Measurements from ENCODE around the gene NCOA1. TPM values are rescaled to one million over a fixed set of nuclear protein-coding genes. Genes with fewer than 3 reads are reported as not detected.
"Not testable (repeated sequence)": the region's sequence is repeated elsewhere in the genome, so short reads cannot be mapped to it uniquely, and the experiment has no call there.

Gene NCOA1
- total and polyA plus RNA-seq, 7 experiments from 2014 or later, result 13.2 to 72.8 (median 43.0) TPM

DNA sequence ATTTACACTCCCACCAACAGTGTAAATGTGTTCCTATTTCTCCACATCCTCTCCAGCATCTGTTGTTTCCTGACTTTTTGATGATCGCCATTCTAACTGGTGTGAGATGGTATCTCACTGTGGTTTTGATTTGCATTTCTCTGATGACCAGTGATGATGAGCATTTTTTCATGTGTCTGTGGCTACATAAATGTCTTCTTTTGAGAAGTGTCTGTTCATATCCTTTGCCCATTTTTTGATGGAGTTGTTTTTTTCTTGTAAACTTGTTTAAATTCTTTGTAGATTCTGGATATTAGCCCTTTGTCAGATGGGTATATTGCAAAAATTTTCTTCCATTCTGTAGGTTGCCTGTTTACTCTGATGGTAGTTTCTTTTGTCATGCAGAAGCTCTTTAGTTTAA is 41.0 kb downstream of the NCOA1 start:
- POLR2A ChIA-PET, result not testable (repeated sequence)
- peaks cover 0 to 65% (median 39%) of the 10 kb centered on the region in 7 donors for H3K4me1 Mint-ChIP-seq

DNA sequence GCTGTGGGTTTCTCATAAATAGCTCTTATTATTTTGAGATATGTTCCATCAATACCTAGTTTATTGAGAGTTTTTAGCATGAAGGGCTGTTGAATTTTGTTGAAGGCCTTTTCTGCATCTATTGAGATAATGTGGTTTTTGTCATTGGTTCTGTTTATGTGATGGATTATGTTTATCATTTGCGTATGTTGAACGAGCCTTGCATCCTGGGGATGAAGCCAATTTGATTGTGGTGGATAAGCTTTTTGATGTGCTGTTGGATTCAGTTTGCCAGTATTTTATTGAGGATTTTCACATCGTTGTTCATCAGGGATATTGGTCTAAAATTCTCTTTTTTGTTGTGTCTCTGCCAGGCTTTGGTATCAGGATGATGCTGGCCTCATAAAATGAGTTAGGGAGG is 42.5 kb downstream of the NCOA1 start:
- peak overlapping the region in 1 of 10 donors; percentile 4 for H3K4me3 Mint-ChIP-seq
- H3K4me1 ChIP-seq (ENCODE audit: control insufficient read depth in 2 of 2, insufficient read depth in 2 of 2, low read length in 2 of 2); DNase-seq; H3K4me3 ChIP-seq (ENCODE audit: low read length); H3K27me3 Mint-ChIP-seq; POLR2A ChIA-PET; intact Hi-C loops (cut with micrococcal nuclease); ATAC-seq; H3K27ac Mint-ChIP-seq; H3K9me3 ChIP-seq (ENCODE audit: control insufficient read depth in 2 of 3, low read length in 3 of 3); H3K36me3 ChIP-seq (ENCODE audit: control insufficient read depth in 2 of 3, insufficient read depth in 3 of 3, low read length in 3 of 3); H3K27me3 ChIP-seq (ENCODE audit: control insufficient read depth in 2 of 2, insufficient read depth in 2 of 2, low read length in 2 of 2); H3K27ac ChIP-seq (ENCODE audit: low read depth, low read length); CTCF ChIA-PET: not testable (repeated sequence)
- peaks cover 0 to 64% (median 39%) of the 10 kb centered on the region in 7 donors for H3K4me1 Mint-ChIP-seq
- peaks cover 4 to 75% (median 36%) of the 10 kb centered on the region in 11 donors for H3K9me3 Mint-ChIP-seq
- peaks cover 13 to 52% (median 39%) of the 10 kb centered on the region in 5 donors for H3K36me3 Mint-ChIP-seq

More for the DNA sequence above, 41.0 kb downstream of the NCOA1 start:
- peaks cover 13 to 54% (median 44%) of the 10 kb centered on the region in 5 donors for H3K36me3 Mint-ChIP-seq
- H3K4me3 ChIP-seq (ENCODE audit: low read length); CTCF ChIA-PET; ATAC-seq; H3K9me3 ChIP-seq (ENCODE audit: control insufficient read depth in 2 of 3, low read length in 3 of 3); H3K4me1 ChIP-seq (ENCODE audit: control insufficient read depth in 2 of 2, insufficient read depth in 2 of 2, low read length in 2 of 2); H3K36me3 ChIP-seq (ENCODE audit: control insufficient read depth in 2 of 3, insufficient read depth in 3 of 3, low read length in 3 of 3); H3K27me3 ChIP-seq (ENCODE audit: control insufficient read depth in 2 of 2, insufficient read depth in 2 of 2, low read length in 2 of 2); intact Hi-C loops (cut with micrococcal nuclease); H3K27ac ChIP-seq (ENCODE audit: low read depth, low read length); DNase-seq; H3K27me3 Mint-ChIP-seq; H3K27ac Mint-ChIP-seq: not testable (repeated sequence)
- H3K4me3 Mint-ChIP-seq, result peak overlapping the region in 1 of 10 donors; percentile 23
- H3K9me3 Mint-ChIP-seq, result peaks cover 4 to 85% (median 36%) of the 10 kb centered on the region in 11 donors

DNA sequence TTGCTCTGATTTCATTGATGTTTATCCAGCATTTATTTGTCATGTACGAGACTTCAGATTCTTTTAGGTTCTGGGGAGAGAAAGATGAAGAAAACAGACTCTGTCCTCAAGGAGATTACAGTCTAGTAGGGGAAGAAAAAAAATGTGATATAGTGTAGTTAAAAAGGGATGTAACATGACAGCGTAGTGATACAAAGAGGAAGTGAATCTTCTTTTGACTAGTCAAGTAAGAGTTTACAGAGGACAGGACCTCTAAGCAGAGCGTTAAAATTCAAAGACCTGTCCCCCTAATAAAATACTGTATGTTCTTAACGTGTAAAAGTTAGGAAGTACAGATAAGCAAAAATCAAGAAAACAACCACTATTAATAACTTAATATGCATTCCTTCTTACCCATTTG is 47.7 kb downstream of the NCOA1 start:
- H3K9me3 Mint-ChIP-seq, result peaks cover 6 to 74% (median 30%) of the 10 kb centered on the region in 11 donors

DNA sequence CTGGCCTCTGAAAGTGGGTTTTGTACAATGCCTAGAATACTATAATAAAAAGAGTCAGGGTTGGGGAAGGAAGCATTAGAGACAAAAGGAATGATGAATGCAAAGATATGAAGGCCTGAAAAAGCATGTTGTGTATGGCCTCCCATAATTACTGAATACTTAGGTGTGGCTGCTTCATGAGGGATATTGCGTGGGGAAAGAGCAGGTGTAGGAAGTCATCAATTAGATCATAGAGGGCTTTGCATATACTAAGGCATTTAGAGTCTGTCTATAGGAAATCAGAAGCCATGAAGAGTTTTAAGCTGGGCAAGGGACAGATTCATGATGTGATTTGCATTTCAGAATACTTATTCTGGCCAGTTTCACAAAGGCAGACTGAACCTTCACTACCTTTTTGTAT is 48.2 kb downstream of the NCOA1 start:
- ChIA-PET POLR2A (no interaction called here), CTCF (no interaction called here)
- Histone ChIP-seq H3K4me3 (ENCODE audit: low read length) (no peak overlapping the region), H3K27ac (ENCODE audit: low read depth, low read length) (no peak overlapping the region), H3K9me3 (ENCODE audit: control insufficient read depth in 2 of 3, low read length in 3 of 3) (no peaks in the 10 kb centered on the region), H3K27me3 (ENCODE audit: control insufficient read depth in 2 of 2, insufficient read depth in 2 of 2, low read length in 2 of 2) (no peaks in the 10 kb centered on the region), H3K4me1 (ENCODE audit: control insufficient read depth in 2 of 2, insufficient read depth in 2 of 2, low read length in 2 of 2) (no peaks in the 10 kb centered on the region), H3K36me3 (ENCODE audit: control insufficient read depth in 2 of 3, insufficient read depth in 3 of 3, low read length in 3 of 3) (peaks cover 0 to 4% (median 0%) of the 10 kb centered on the region in 3 experiments)
- peaks cover 11 to 76% (median 35%) of the 10 kb centered on the region in 11 donors for H3K9me3 Mint-ChIP-seq
- H3K4me1 Mint-ChIP-seq, result peaks cover 7 to 69% (median 55%) of the 10 kb centered on the region in 7 donors
- no peak for ATAC-seq
- H3K27ac Mint-ChIP-seq, result no peak overlapping the region
- no peak overlapping the region for H3K4me3 Mint-ChIP-seq
- intact Hi-C loops (cut with micrococcal nuclease), result no loop called here
- no peaks in the 10 kb centered on the region for H3K27me3 Mint-ChIP-seq
- DNase-seq, result no peak
- peaks cover 26 to 73% (median 64%) of the 10 kb centered on the region in 5 donors for H3K36me3 Mint-ChIP-seq

More for the DNA sequence above, 47.7 kb downstream of the NCOA1 start:
- Mint-ChIP-seq H3K27ac (no peak overlapping the region), H3K4me1 (peaks cover 2 to 66% (median 51%) of the 10 kb centered on the region in 7 donors), H3K4me3 (no peak overlapping the region), H3K27me3 (no peaks in the 10 kb centered on the region), H3K36me3 (peaks cover 22 to 71% (median 59%) of the 10 kb centered on the region in 5 donors)
- Histone ChIP-seq H3K27ac (ENCODE audit: low read depth, low read length) (no peak overlapping the region), H3K4me1 (ENCODE audit: control insufficient read depth in 2 of 2, insufficient read depth in 2 of 2, low read length in 2 of 2) (no peaks in the 10 kb centered on the region), H3K27me3 (ENCODE audit: control insufficient read depth in 2 of 2, insufficient read depth in 2 of 2, low read length in 2 of 2) (no peaks in the 10 kb centered on the region), H3K4me3 (ENCODE audit: low read length) (no peak overlapping the region), H3K36me3 (ENCODE audit: control insufficient read depth in 2 of 3, insufficient read depth in 3 of 3, low read length in 3 of 3) (peaks cover 0 to 4% (median 0%) of the 10 kb centered on the region in 3 experiments), H3K9me3 (ENCODE audit: control insufficient read depth in 2 of 3, low read length in 3 of 3) (no peaks in the 10 kb centered on the region)
- POLR2A ChIA-PET, result no interaction called here
- CTCF ChIA-PET, result no interaction called here
- DNase-seq, result no peak
- no peak for ATAC-seq
- intact Hi-C loops (cut with micrococcal nuclease), result no loop called here

DNA sequence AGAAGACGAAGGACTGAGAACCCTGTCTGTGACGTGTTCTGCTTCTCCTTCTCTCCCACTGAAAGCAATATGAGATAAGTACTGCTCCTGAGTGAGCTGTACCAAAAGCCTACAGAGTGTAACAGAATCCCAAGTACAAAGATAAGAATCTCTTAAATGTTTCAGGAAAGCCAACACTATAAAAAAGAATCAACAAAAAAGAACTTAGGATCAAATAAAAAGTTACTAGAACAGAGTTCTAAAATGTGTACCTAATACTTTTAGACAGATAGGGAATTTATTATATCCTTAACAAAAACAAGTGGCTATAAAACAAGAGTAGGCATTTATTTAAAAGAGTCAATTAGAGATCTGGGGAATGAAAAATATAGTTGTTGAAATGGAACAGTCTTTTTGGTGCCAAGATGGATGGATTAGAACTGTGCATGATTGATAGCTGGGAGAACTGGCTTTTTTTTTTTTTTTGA is 49.0 kb downstream of the NCOA1 start:
- no peaks in the 10 kb centered on the region for H3K27me3 Mint-ChIP-seq
- H3K27ac Mint-ChIP-seq, result no peak overlapping the region
- Histone ChIP-seq H3K4me1 (ENCODE audit: control insufficient read depth in 2 of 2, insufficient read depth in 2 of 2, low read length in 2 of 2) (peaks cover 0 to 2% of the 10 kb centered on the region in 2 donors), H3K4me3 (ENCODE audit: low read length) (no peak overlapping the region), H3K36me3 (ENCODE audit: control insufficient read depth in 2 of 3, insufficient read depth in 3 of 3, low read length in 3 of 3) (peaks cover 0 to 4% (median 0%) of the 10 kb centered on the region in 3 experiments), H3K9me3 (ENCODE audit: control insufficient read depth in 2 of 3, low read length in 3 of 3) (no peaks in the 10 kb centered on the region), H3K27me3 (ENCODE audit: control insufficient read depth in 2 of 2, insufficient read depth in 2 of 2, low read length in 2 of 2) (no peaks in the 10 kb centered on the region), H3K27ac (ENCODE audit: low read depth, low read length) (no peak overlapping the region)
- H3K4me1 Mint-ChIP-seq, result peaks cover 15 to 69% (median 57%) of the 10 kb centered on the region in 7 donors
- ChIA-PET POLR2A (no interaction called here), CTCF (no interaction called here)
- DNase-seq (no peak), ATAC-seq (no peak)
- peaks cover 11 to 76% (median 30%) of the 10 kb centered on the region in 11 donors for H3K9me3 Mint-ChIP-seq
- H3K4me3 Mint-ChIP-seq, result peak overlapping the region in 1 of 10 donors; percentile 19
- intact Hi-C loops (cut with micrococcal nuclease), result no loop called here
- peaks cover 26 to 71% (median 65%) of the 10 kb centered on the region in 5 donors for H3K36me3 Mint-ChIP-seq

DNA sequence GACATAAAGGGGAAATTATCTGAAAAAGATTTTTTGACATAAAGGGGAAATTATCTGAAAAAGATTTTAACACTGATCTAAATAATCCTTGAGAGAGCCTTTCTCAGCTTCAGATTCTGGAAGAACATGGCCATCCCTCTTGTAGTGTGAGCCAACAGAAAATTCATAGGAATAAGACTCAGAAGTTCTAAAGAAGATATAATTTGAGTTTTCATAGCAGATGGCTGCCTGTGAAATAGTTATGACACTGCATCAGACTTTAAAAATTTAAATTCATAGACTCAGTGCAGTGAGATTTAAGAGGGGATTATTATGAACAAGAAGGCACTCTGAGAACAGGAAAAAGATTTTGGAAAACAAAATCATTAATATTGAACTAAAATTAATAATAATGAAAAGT is 50.6 kb downstream of the NCOA1 start:
- no peak overlapping the region for H3K27ac Mint-ChIP-seq
- H3K4me3 Mint-ChIP-seq, result no peak overlapping the region
- H3K27me3 ChIP-seq (ENCODE audit: control insufficient read depth in 2 of 2, insufficient read depth in 2 of 2, low read length in 2 of 2), result no peaks in the 10 kb centered on the region
- H3K36me3 ChIP-seq (ENCODE audit: control insufficient read depth in 2 of 3, insufficient read depth in 3 of 3, low read length in 3 of 3), result peaks cover 0 to 4% (median 0%) of the 10 kb centered on the region in 3 experiments
- intact Hi-C loops (cut with micrococcal nuclease), result no loop called here
- ATAC-seq (no peak), DNase-seq (no peak)
- H3K27ac ChIP-seq (ENCODE audit: low read depth, low read length), result no peak overlapping the region
- H3K27me3 Mint-ChIP-seq, result no peaks in the 10 kb centered on the region
- H3K4me3 ChIP-seq (ENCODE audit: low read length), result no peak overlapping the region
- peaks cover 17 to 62% (median 56%) of the 10 kb centered on the region in 5 donors for H3K36me3 Mint-ChIP-seq
- H3K4me1 ChIP-seq (ENCODE audit: control insufficient read depth in 2 of 2, insufficient read depth in 2 of 2, low read length in 2 of 2), result peaks cover 0 to 6% of the 10 kb centered on the region in 2 donors
- H3K9me3 Mint-ChIP-seq, result peaks cover 5 to 66% (median 27%) of the 10 kb centered on the region in 11 donors
- CTCF ChIA-PET, result no interaction called here
- no peaks in the 10 kb centered on the region for H3K9me3 ChIP-seq (ENCODE audit: control insufficient read depth in 2 of 3, low read length in 3 of 3)
- peaks cover 16 to 58% (median 50%) of the 10 kb centered on the region in 7 donors for H3K4me1 Mint-ChIP-seq
- POLR2A ChIA-PET, result no interaction called here

GRCh38 chr2:24542269-24542872 is 51.3 kb downstream of the NCOA1 start:
- Mint-ChIP-seq H3K4me1 (peaks cover 16 to 59% (median 45%) of the 10 kb centered on the region in 7 donors), H3K36me3 (peaks cover 17 to 59% (median 53%) of the 10 kb centered on the region in 5 donors), H3K27me3 (no peaks in the 10 kb centered on the region), H3K9me3 (peaks cover 5 to 68% (median 25%) of the 10 kb centered on the region in 11 donors), H3K27ac (no peak overlapping the region), H3K4me3 (no peak overlapping the region)
- H3K4me3 ChIP-seq (ENCODE audit: low read length), result no peak overlapping the region
- H3K27me3 ChIP-seq (ENCODE audit: control insufficient read depth in 2 of 2, insufficient read depth in 2 of 2, low read length in 2 of 2), result no peaks in the 10 kb centered on the region
- H3K9me3 ChIP-seq (ENCODE audit: control insufficient read depth in 2 of 3, low read length in 3 of 3), result no peaks in the 10 kb centered on the region
- H3K27ac ChIP-seq (ENCODE audit: low read depth, low read length), result no peak overlapping the region
- peaks cover 0 to 6% of the 10 kb centered on the region in 2 donors for H3K4me1 ChIP-seq (ENCODE audit: control insufficient read depth in 2 of 2, insufficient read depth in 2 of 2, low read length in 2 of 2)
- H3K36me3 ChIP-seq (ENCODE audit: control insufficient read depth in 2 of 3, insufficient read depth in 3 of 3, low read length in 3 of 3), result no peaks in the 10 kb centered on the region
- ChIA-PET POLR2A (no interaction called here), CTCF (no interaction called here)
- ATAC-seq (no peak), DNase-seq (no peak)
- intact Hi-C loops (cut with micrococcal nuclease), result no loop called here

All from naive thymus-derived CD4-positive, alpha-beta T cell (primary cell).